OCI-M1 (cell line): ENCODE results near the gene ADCY2.

Source experiments
- DNase-seq: peaks from one replicate; lab custom pipeline; 2025; lab: John Stamatoyannopoulos, UW

Gene ADCY2

GRCh38 chr5:7664208-7664607, 268.3 kb downstream of the ADCY2 start:
- peak; percentile 21 for DNase-seq

GRCh38 chr5:7667216-7667767, 271.4 kb downstream of the ADCY2 start:
- DNase-seq: peak; percentile 2

- DNase-seq: no peak
Measured at GRCh38 chr5:7668161-7668560, 272.2 kb downstream of the ADCY2 start.

GRCh38 chr5:7668627-7669026, 272.7 kb downstream of the ADCY2 start:
- no peak for DNase-seq

- DNase-seq: no peak
Measured at GRCh38 chr5:7671381-7671993, 275.5 kb downstream of the ADCY2 start.

GRCh38 chr5:7673658-7674057, 277.7 kb downstream of the ADCY2 start:
- no peak for DNase-seq

- DNase-seq: no peak
Measured at GRCh38 chr5:7676455-7676854, 280.5 kb downstream of the ADCY2 start.

GRCh38 chr5:7678030-7678429, 282.1 kb downstream of the ADCY2 start:
- DNase-seq: no peak

- no peak for DNase-seq
Measured at GRCh38 chr5:7679663-7680062, 283.7 kb downstream of the ADCY2 start.

GRCh38 chr5:7680260-7680659, 284.3 kb downstream of the ADCY2 start:
- DNase-seq: no peak

- DNase-seq: no peak
Measured at GRCh38 chr5:7682379-7682778, 286.4 kb downstream of the ADCY2 start.

GRCh38 chr5:7683753-7684152, 287.8 kb downstream of the ADCY2 start:
- no peak for DNase-seq

GRCh38 chr5:7684826-7685225, 288.9 kb downstream of the ADCY2 start:
- DNase-seq: no peak

- DNase-seq: no peak
Measured at GRCh38 chr5:7686794-7687193, 290.9 kb downstream of the ADCY2 start.

GRCh38 chr5:7690557-7690956, 294.6 kb downstream of the ADCY2 start:
- no peak for DNase-seq

GRCh38 chr5:7705261-7705660, 309.3 kb downstream of the ADCY2 start:
- DNase-seq: no peak

- DNase-seq: no peak
Measured at GRCh38 chr5:7705736-7706135, 309.8 kb downstream of the ADCY2 start.

GRCh38 chr5:7706256-7706655, 310.3 kb downstream of the ADCY2 start:
- no peak for DNase-seq

GRCh38 chr5:7714119-7714518, 318.2 kb downstream of the ADCY2 start:
- peak; percentile 77 for DNase-seq

- DNase-seq: no peak
Measured at GRCh38 chr5:7714697-7715096, 318.8 kb downstream of the ADCY2 start.

- no peak for DNase-seq
Measured at GRCh38 chr5:7717691-7718090, 321.8 kb downstream of the ADCY2 start.

- DNase-seq: no peak
Measured at GRCh38 chr5:7728076-7728475, 332.1 kb downstream of the ADCY2 start.

- no peak for DNase-seq
Measured at GRCh38 chr5:7741415-7742065, 345.6 kb downstream of the ADCY2 start.

- DNase-seq: no peak
Measured at GRCh38 chr5:7742241-7742656, 346.3 kb downstream of the ADCY2 start.
